Hepatocyte (in vitro differentiated cells): ENCODE results near the gene UBXN4.

Source experiments
- EZH2 ChIP-seq: fragments of 200-600 bp; sonication (generic); IDR thresholded peaks from 2 replicates; pipeline ENCODE4 v1.6.1; 2016; ENCODE audit warnings: antibody characterized with exemption, mild to moderate bottlenecking, borderline replicate concordance
- EZH2phosphoT487 ChIP-seq: fragments of 200-600 bp; sonication (generic); IDR thresholded peaks from one replicate; pipeline ENCODE4 v1.6.1; 2018; ENCODE audit warnings: antibody characterized with exemption, mild to moderate bottlenecking, low read depth, moderate library complexity; ENCODE audit not compliant: unreplicated experiment, severe bottlenecking
- TF ChIP-seq, protein P1 (sequence below): fragments of 200-600 bp; sonication (generic); IDR thresholded peaks from 2 replicates; pipeline ENCODE4 v1.5.1; 2016; ENCODE audit warnings: antibody characterized with exemption, mild to moderate bottlenecking; ENCODE audit not compliant: poor library complexity

DNA sequence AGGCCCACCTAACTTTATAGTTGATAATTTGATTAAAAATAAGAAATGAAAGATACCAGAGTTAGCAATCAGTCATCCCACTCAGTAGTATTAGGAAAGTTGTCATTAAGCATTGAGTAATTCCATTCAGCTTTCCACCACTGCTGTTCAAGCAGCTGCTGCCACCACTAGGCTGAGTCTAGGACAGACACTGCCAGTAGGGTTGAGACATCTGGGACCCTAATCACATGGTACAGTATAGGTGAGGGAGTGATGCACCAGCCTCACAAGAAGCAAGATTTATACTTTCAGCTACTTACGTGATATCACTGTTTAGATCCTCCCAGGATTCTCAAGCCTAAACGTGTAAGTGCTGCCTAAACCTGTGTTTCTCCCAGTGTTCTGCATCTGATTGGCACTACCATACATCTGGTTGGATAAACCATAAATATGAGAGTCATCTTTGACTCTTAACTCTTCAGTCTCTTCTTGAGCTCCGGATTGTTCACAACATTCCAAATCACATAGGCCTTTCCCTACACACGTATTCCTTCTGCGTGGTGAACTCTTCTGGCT, 3.2 kb downstream of the UBXN4 start:
- TF ChIP-seq, protein P1, sequence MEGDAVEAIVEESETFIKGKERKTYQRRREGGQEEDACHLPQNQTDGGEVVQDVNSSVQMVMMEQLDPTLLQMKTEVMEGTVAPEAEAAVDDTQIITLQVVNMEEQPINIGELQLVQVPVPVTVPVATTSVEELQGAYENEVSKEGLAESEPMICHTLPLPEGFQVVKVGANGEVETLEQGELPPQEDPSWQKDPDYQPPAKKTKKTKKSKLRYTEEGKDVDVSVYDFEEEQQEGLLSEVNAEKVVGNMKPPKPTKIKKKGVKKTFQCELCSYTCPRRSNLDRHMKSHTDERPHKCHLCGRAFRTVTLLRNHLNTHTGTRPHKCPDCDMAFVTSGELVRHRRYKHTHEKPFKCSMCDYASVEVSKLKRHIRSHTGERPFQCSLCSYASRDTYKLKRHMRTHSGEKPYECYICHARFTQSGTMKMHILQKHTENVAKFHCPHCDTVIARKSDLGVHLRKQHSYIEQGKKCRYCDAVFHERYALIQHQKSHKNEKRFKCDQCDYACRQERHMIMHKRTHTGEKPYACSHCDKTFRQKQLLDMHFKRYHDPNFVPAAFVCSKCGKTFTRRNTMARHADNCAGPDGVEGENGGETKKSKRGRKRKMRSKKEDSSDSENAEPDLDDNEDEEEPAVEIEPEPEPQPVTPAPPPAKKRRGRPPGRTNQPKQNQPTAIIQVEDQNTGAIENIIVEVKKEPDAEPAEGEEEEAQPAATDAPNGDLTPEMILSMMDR: peak; percentile 18
- TF ChIP-seq EZH2 (no peak), EZH2phosphoT487 (no peak)
